ENCODE results near the gene SLC7A5.

DNA sequence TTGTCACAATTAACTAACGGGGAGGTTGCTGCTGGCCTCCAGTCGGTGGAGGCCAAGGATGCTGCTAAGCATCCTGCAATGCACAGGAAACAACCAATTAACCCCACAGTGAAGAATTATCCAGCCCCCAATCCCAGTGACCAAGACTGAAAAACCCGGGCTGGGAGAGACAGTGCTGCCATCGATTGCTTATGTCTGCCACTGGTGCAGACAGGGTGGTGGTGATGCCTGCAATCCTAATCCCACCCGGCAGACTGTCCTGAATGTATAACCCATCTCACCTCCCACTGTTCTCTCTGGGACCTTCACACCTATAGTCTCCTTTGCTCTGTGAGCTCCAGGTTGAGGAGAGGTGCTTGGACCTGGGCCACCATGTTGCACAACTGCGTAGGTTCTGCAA, 61.2 kb downstream of the SLC7A5 start:
- TF ChIP-seq, protein P1, sequence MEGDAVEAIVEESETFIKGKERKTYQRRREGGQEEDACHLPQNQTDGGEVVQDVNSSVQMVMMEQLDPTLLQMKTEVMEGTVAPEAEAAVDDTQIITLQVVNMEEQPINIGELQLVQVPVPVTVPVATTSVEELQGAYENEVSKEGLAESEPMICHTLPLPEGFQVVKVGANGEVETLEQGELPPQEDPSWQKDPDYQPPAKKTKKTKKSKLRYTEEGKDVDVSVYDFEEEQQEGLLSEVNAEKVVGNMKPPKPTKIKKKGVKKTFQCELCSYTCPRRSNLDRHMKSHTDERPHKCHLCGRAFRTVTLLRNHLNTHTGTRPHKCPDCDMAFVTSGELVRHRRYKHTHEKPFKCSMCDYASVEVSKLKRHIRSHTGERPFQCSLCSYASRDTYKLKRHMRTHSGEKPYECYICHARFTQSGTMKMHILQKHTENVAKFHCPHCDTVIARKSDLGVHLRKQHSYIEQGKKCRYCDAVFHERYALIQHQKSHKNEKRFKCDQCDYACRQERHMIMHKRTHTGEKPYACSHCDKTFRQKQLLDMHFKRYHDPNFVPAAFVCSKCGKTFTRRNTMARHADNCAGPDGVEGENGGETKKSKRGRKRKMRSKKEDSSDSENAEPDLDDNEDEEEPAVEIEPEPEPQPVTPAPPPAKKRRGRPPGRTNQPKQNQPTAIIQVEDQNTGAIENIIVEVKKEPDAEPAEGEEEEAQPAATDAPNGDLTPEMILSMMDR (conservative IDR thresholded peaks at IDR 0.05; ENCODE audit: low read length) = no peak
- no peak for TF ChIP-seq EZH2phosphoT487 (IDR thresholded peaks at IDR 0.05; ENCODE audit: borderline replicate concordance, low read depth, low read length)
